ENCODE data around the gene CHD5. TPM values are rescaled to one million over a fixed set of nuclear protein-coding genes. Genes with fewer than 3 reads are reported as not detected.
"Not testable (repeated sequence)": the region's sequence is repeated elsewhere in the genome, so short reads cannot be mapped to it uniquely, and the experiment has no call there.

The CHD5 gene
- total RNA-seq, 1 experiment from 2014 or later: 62.9 TPM

DNA sequence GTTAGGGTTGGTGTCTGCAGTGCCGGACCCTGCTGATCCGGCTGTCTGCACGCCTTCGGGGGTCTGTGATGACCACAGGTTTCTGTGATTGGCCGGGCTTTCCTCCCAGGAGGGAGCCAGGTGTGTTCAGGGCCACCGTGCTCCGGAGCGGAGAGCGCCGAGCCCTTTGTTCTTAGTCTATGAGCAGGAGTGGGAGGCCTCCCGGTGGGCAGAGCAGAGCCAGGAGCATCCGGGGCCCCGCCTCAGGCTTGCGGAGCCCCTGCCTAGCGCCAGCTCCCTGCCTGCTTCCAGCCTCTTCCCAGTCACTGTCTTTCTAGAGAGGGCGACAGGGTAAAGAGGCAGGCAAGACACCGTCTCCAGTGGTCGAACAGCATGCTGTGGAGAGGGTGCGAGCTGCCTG lies 102.6 kb downstream of the CHD5 start:
- Histone ChIP-seq H3K9me3 (ENCODE audit: control insufficient read depth, insufficient read depth, low read depth, low read length) (no peaks in the 10 kb centered on the region), H3K27me3 (ENCODE audit: control insufficient read depth, insufficient read depth, low read length) (no peaks in the 10 kb centered on the region), H3K36me3 (ENCODE audit: control insufficient read depth, insufficient read depth, low read length) (no peaks in the 10 kb centered on the region), H3K4me3 (ENCODE audit: low read depth in 2 of 2, low read length in 2 of 2) (no peak overlapping the region), H3K27ac (ENCODE audit: low read length) (no peak overlapping the region), H3K4me1 (ENCODE audit: control insufficient read depth, insufficient read depth, low read length) (no peaks in the 10 kb centered on the region)
- BruUV-seq (replicated peaks): no TSS peak
- ChIA-PET POLR2A (no interaction called here), CTCF (no interaction called here)
- TF ChIP-seq TCF7L2 (IDR thresholded peaks at IDR 0.05; ENCODE audit: low read depth, low read length) (no peak), POLR2AphosphoS5 (IDR thresholded peaks at IDR 0.05; ENCODE audit: low read depth, low read length) (no peak), SIN3A (IDR thresholded peaks at IDR 0.05; ENCODE audit: borderline replicate concordance, insufficient read depth, low read depth, low read length) (no peak)
- TF ChIP-seq, protein P1, sequence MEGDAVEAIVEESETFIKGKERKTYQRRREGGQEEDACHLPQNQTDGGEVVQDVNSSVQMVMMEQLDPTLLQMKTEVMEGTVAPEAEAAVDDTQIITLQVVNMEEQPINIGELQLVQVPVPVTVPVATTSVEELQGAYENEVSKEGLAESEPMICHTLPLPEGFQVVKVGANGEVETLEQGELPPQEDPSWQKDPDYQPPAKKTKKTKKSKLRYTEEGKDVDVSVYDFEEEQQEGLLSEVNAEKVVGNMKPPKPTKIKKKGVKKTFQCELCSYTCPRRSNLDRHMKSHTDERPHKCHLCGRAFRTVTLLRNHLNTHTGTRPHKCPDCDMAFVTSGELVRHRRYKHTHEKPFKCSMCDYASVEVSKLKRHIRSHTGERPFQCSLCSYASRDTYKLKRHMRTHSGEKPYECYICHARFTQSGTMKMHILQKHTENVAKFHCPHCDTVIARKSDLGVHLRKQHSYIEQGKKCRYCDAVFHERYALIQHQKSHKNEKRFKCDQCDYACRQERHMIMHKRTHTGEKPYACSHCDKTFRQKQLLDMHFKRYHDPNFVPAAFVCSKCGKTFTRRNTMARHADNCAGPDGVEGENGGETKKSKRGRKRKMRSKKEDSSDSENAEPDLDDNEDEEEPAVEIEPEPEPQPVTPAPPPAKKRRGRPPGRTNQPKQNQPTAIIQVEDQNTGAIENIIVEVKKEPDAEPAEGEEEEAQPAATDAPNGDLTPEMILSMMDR (IDR thresholded peaks at IDR 0.05): no peak
- TF ChIP-seq, protein P2, sequence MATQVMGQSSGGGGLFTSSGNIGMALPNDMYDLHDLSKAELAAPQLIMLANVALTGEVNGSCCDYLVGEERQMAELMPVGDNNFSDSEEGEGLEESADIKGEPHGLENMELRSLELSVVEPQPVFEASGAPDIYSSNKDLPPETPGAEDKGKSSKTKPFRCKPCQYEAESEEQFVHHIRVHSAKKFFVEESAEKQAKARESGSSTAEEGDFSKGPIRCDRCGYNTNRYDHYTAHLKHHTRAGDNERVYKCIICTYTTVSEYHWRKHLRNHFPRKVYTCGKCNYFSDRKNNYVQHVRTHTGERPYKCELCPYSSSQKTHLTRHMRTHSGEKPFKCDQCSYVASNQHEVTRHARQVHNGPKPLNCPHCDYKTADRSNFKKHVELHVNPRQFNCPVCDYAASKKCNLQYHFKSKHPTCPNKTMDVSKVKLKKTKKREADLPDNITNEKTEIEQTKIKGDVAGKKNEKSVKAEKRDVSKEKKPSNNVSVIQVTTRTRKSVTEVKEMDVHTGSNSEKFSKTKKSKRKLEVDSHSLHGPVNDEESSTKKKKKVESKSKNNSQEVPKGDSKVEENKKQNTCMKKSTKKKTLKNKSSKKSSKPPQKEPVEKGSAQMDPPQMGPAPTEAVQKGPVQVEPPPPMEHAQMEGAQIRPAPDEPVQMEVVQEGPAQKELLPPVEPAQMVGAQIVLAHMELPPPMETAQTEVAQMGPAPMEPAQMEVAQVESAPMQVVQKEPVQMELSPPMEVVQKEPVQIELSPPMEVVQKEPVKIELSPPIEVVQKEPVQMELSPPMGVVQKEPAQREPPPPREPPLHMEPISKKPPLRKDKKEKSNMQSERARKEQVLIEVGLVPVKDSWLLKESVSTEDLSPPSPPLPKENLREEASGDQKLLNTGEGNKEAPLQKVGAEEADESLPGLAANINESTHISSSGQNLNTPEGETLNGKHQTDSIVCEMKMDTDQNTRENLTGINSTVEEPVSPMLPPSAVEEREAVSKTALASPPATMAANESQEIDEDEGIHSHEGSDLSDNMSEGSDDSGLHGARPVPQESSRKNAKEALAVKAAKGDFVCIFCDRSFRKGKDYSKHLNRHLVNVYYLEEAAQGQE (IDR thresholded peaks at IDR 0.05; ENCODE audit: insufficient read depth in 1 of 2, low read depth in 2 of 2, low read length in 1 of 2): no peak
- in situ Hi-C loops (cut with HindIII; ENCODE audit: low pct_unique_long_range_greater_than_20kb, low sequenced_read_pairs) (no loop called here), intact Hi-C loops (cut with micrococcal nuclease; ENCODE audit: unreplicated experiment) (no loop called here)
- no peak for DNase-seq (ENCODE audit: low read depth, low spot score)
- no peak for ATAC-seq

DNA sequence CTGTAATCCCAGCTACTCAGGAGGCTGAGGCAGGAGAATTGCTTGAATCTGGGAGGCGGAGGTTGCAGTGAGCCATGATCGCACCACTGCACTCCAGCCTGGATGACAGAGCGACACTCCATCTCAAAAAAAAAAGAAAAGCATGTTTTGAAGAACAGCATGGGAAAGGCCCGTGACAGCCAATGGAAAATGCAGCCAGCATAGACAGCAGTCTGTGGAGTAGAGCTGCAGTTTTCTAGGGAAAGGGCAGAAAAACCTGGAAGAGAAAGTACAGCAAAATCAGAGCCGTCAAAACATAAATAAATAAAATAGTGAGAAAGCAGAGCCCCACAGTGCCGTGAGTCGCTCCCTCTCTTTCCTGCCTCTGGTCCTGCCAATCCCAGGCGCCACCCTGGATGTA lies 103.1 kb downstream of the CHD5 start:
- CTCF ChIA-PET; H3K36me3 ChIP-seq (ENCODE audit: control insufficient read depth, insufficient read depth, low read length); POLR2A ChIA-PET; H3K4me1 ChIP-seq (ENCODE audit: control insufficient read depth, insufficient read depth, low read length); in situ Hi-C loops (cut with HindIII; ENCODE audit: low pct_unique_long_range_greater_than_20kb, low sequenced_read_pairs); H3K27me3 ChIP-seq (ENCODE audit: control insufficient read depth, insufficient read depth, low read length); H3K9me3 ChIP-seq (ENCODE audit: control insufficient read depth, insufficient read depth, low read depth, low read length); BruUV-seq (replicated peaks); intact Hi-C loops (cut with micrococcal nuclease; ENCODE audit: unreplicated experiment); DNase-seq (ENCODE audit: low read depth, low spot score); H3K4me3 ChIP-seq (ENCODE audit: low read depth in 2 of 2, low read length in 2 of 2); H3K27ac ChIP-seq (ENCODE audit: low read length); ATAC-seq: not testable (repeated sequence)

DNA sequence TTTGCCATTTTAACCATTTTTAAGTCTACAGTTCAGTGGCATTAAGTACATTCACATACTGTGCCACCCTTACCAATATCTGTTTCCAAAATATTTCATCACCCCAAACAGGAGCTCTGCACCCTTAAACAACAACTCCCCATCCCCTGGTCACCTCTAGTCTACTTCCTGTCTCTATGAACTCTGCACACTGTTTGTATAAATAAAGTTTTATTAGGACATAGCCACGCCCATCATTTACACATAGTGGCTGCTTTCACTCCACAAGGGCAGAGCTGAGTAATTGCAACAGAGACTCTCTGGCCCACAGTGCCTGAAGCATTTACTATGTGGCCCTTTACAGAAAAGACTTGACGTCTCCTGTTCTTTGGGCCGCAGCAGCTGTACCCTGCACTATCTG lies 104.4 kb downstream of the CHD5 start:
- TF ChIP-seq, protein P1 (IDR thresholded peaks at IDR 0.05): no peak
- TF ChIP-seq POLR2AphosphoS5 (IDR thresholded peaks at IDR 0.05; ENCODE audit: low read depth, low read length): no peak
- no peak for TF ChIP-seq SIN3A (IDR thresholded peaks at IDR 0.05; ENCODE audit: borderline replicate concordance, insufficient read depth, low read depth, low read length)
- TF ChIP-seq, protein P2 (IDR thresholded peaks at IDR 0.05; ENCODE audit: insufficient read depth in 1 of 2, low read depth in 2 of 2, low read length in 1 of 2): no peak
- TF ChIP-seq TCF7L2 (IDR thresholded peaks at IDR 0.05; ENCODE audit: low read depth, low read length): no peak
- intact Hi-C loops (cut with micrococcal nuclease; ENCODE audit: unreplicated experiment) (no loop called here), in situ Hi-C loops (cut with HindIII; ENCODE audit: low pct_unique_long_range_greater_than_20kb, low sequenced_read_pairs) (no loop called here)
- H3K9me3 ChIP-seq (ENCODE audit: control insufficient read depth, insufficient read depth, low read depth, low read length): no peaks in the 10 kb centered on the region
- DNase-seq (ENCODE audit: low read depth, low spot score): no peak
- H3K27me3 ChIP-seq (ENCODE audit: control insufficient read depth, insufficient read depth, low read length): no peaks in the 10 kb centered on the region
- no TSS peak for BruUV-seq (replicated peaks)
- H3K4me3 ChIP-seq (ENCODE audit: low read depth in 2 of 2, low read length in 2 of 2): no peak overlapping the region
- no peak overlapping the region for H3K27ac ChIP-seq (ENCODE audit: low read length)
- ChIA-PET CTCF (interaction anchor here (0.5 kb wide), 1 partner anchor 66 kb away, joined by 5 read pairs; no protein-coding TSS in a partner anchor), POLR2A (no interaction called here)
- ATAC-seq: peak; percentile 24; the same call in 1 of the 2 replicates
- no peaks in the 10 kb centered on the region for H3K36me3 ChIP-seq (ENCODE audit: control insufficient read depth, insufficient read depth, low read length)
- H3K4me1 ChIP-seq (ENCODE audit: control insufficient read depth, insufficient read depth, low read length): no peaks in the 10 kb centered on the region
